Activated naive CD8-positive, alpha-beta T cell (primary cell): ENCODE measurements around the gene CD37.
"Not testable (repeated sequence)": the region's sequence is repeated elsewhere in the genome, so short reads cannot be mapped to it uniquely, and the experiment has no call there.

Source experiments
- H3K27ac Mint-ChIP-seq: one replicate; pipeline ENCODE4 v1.8.0; 2021; ENCODE audit warnings: mixed read lengths
- H3K27me3 Mint-ChIP-seq: one replicate; pipeline ENCODE4 v1.8.0; 2021; ENCODE audit warnings: mixed read lengths
- H3K36me3 Mint-ChIP-seq: one replicate; pipeline ENCODE4 v1.8.0; 2021; ENCODE audit warnings: mixed read lengths
- H3K4me1 Mint-ChIP-seq: one replicate; pipeline ENCODE4 v1.8.0; 2021; ENCODE audit warnings: low read depth, mixed read lengths
- H3K4me3 Mint-ChIP-seq: one replicate; pipeline ENCODE4 v1.8.0; 2021; ENCODE audit warnings: mild to moderate bottlenecking, mixed read lengths
- H3K9me3 Mint-ChIP-seq: one replicate; pipeline ENCODE4 v1.8.0; 2021; ENCODE audit warnings: low read depth, mixed read lengths

CD37 gene, protein sequence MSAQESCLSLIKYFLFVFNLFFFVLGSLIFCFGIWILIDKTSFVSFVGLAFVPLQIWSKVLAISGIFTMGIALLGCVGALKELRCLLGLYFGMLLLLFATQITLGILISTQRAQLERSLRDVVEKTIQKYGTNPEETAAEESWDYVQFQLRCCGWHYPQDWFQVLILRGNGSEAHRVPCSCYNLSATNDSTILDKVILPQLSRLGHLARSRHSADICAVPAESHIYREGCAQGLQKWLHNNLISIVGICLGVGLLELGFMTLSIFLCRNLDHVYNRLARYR

DNA sequence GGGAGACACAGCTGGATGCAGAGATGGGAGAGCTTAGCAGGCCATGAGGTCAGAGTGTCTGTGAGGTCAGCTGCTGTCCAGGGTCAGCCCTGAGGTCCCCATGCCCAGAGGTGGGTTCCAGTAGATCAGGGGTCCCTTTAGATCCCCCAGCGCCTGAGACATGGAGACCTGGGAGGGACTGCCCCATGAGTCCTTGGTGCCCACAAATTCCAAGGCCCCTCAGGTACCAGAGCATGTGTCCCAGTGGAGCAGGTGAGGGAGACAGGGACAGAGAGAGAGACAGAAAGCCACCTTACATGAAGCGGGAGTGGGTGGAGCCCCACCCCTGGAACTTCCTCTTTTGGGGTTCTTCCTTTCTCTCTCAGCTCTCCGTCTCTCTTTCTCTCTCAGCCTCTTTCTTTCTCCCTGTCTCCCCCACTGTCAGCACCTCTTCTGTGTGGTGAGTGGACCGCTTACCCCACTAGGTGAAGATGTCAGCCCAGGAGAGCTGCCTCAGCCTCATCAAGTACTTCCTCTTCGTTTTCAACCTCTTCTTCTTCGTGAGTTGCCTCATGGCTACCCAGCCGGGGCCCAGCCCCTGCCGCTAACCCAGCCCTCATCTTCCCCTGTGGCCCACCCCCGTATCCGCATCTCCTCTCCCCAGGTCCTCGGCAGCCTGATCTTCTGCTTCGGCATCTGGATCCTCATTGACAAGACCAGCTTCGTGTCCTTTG is at the start of gene CD37:
Gene CD37 (plus strand): TSS at position 336 of the 713 bp plus-strand sequence. CDS start 135 bp downstream, at position 471.
- peak within 1 kb of the TSS; percentile 99 for H3K27ac Mint-ChIP-seq
- peaks cover 73% of the 10 kb centered on the region for H3K4me1 Mint-ChIP-seq
- no peaks in the 10 kb centered on the region for H3K9me3 Mint-ChIP-seq
- peak within 1 kb of the TSS; percentile 99 for H3K4me3 Mint-ChIP-seq
- no peaks in the 10 kb centered on the region for H3K27me3 Mint-ChIP-seq
- peaks cover 1% of the 10 kb centered on the region for H3K36me3 Mint-ChIP-seq

DNA sequence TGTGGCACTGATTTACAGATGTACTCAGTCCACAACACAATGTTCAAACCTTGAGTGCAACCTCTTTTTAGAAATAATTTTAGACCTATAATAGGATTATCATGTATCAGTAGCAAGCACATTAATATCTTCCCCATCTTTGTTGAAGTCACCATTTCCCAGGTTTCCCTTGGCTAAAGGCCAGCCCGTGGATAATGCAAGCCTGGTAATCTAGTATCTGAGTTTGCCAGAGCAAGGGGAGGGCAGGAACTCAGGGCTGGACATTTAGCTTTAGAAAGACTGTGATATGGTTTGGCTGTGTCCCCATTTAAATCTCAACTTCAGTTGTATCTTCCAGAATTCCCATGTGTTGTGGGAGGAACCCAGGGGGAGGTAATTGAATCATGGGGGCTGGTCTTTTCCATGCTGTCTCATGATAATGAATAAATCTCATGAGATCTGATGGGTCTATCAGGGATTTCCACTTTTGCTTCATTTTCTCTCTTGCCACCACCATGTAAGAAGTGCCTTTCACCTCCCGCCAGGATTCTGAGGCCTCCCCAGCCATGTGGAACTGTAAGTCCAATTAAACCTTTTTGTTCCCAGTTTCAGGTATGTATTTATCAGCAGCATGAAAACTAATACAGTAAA is 48.0 kb upstream of the CD37 start:
- no peaks in the 10 kb centered on the region for H3K27me3 Mint-ChIP-seq

GRCh38 chr19:49288205-49288604 is 47.0 kb upstream of the CD37 start:
- not testable (repeated sequence) for H3K36me3 Mint-ChIP-seq, H3K9me3 Mint-ChIP-seq, H3K27ac Mint-ChIP-seq, H3K4me3 Mint-ChIP-seq, H3K27me3 Mint-ChIP-seq, H3K4me1 Mint-ChIP-seq

More for the DNA sequence above, 48.0 kb upstream of the CD37 start:
- no peaks in the 10 kb centered on the region for H3K36me3 Mint-ChIP-seq
- H3K27ac Mint-ChIP-seq = no peak overlapping the region
- no peak overlapping the region for H3K4me3 Mint-ChIP-seq
- no peaks in the 10 kb centered on the region for H3K4me1 Mint-ChIP-seq
- H3K9me3 Mint-ChIP-seq = no peaks in the 10 kb centered on the region

DNA sequence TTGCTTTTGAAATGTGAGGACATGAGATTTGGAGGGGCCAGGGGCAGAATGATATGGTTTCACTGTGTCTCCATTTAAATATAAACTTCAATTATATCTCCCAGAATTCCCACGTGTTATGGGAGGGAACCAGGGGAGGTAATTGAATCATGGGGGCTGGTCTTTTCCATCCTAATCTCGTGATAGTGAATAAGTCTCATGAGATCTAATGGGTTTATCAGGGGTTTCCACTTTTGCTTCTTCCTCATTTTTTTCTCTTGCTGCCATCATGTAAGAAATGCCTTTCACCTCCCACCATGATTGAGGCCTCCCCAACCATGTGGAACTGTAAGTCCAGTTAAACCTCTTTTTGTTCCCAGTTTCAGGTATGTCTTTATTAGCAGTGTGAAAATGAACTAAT is 45.9 kb upstream of the CD37 start:
- H3K4me3 Mint-ChIP-seq, H3K9me3 Mint-ChIP-seq, H3K27ac Mint-ChIP-seq, H3K27me3 Mint-ChIP-seq, H3K36me3 Mint-ChIP-seq, H3K4me1 Mint-ChIP-seq: not testable (repeated sequence)

- H3K9me3 Mint-ChIP-seq = no peaks in the 10 kb centered on the region
- no peaks in the 10 kb centered on the region for H3K36me3 Mint-ChIP-seq
- H3K4me1 Mint-ChIP-seq = no peaks in the 10 kb centered on the region
- H3K4me3 Mint-ChIP-seq = no peak overlapping the region
- no peaks in the 10 kb centered on the region for H3K27me3 Mint-ChIP-seq
- H3K27ac Mint-ChIP-seq = no peak overlapping the region
Observed at GRCh38 chr19:49290517-49290916, 44.7 kb upstream of the CD37 start.

DNA sequence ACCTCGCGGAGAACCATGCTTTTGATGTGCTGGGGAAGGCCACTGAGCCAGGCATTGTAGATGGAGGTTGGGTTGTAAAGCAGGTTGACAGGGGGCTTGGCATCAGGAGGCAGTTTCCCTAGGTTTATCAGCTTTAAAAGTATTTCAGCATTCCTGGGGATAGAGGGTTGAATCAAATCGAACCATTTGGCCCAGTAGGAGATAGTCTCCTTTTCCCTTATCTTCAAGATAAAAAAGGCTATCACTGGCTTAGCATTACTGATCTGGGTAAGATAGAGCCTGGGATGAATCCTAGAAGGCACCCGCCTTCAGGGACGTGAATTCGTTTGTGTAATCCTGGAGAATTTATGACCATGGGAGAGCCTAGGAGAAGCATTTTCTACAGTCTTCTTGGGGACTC is 40.8 kb upstream of the CD37 start:
- no peak overlapping the region for H3K27ac Mint-ChIP-seq
- H3K9me3 Mint-ChIP-seq = no peaks in the 10 kb centered on the region
- H3K36me3 Mint-ChIP-seq = peaks cover 5% of the 10 kb centered on the region
- no peaks in the 10 kb centered on the region for H3K27me3 Mint-ChIP-seq
- no peaks in the 10 kb centered on the region for H3K4me1 Mint-ChIP-seq
- H3K4me3 Mint-ChIP-seq = no peak overlapping the region

DNA sequence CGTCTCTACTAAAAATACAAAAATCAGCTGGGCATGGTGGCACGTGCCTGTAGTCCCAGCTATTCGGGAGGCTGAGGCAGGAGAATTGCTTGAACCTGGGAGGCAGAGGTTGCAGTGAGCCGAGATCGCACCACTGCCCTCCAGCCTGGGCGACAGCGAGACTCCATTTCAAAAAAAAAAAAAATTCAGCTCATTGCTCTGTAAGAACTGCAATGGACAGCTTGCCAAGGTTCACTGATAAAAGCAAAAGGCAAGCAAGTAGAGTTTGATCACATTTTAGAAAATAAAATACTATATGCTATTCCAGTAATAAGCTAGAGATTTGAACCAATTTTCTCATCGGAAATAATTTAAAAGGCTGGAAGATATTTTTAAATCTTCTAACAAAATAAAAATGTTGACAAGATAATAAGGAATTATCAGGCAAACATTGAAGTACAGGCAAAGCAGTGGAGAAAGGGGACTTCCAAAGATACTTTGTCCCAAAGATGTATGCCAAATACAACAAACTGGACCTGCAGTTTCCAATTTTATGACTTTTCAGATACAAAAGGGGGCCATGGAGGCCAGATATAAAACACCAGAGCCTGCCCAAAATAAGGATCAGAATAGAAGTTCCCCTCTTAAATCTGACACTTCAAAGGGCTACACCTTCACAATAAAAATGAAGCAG is 39.9 kb upstream of the CD37 start:
- no peak overlapping the region for H3K4me3 Mint-ChIP-seq
- H3K9me3 Mint-ChIP-seq = no peaks in the 10 kb centered on the region
- H3K27ac Mint-ChIP-seq = no peak overlapping the region
- no peaks in the 10 kb centered on the region for H3K27me3 Mint-ChIP-seq
- peaks cover 5% of the 10 kb centered on the region for H3K36me3 Mint-ChIP-seq
- peaks cover 1% of the 10 kb centered on the region for H3K4me1 Mint-ChIP-seq

- Mint-ChIP-seq H3K27ac (no peak overlapping the region), H3K9me3 (no peaks in the 10 kb centered on the region), H3K36me3 (peaks cover 5% of the 10 kb centered on the region), H3K27me3 (no peaks in the 10 kb centered on the region), H3K4me3 (no peak overlapping the region), H3K4me1 (peaks cover 7% of the 10 kb centered on the region)
Observed at GRCh38 chr19:49297403-49297802, 37.8 kb upstream of the CD37 start.

DNA sequence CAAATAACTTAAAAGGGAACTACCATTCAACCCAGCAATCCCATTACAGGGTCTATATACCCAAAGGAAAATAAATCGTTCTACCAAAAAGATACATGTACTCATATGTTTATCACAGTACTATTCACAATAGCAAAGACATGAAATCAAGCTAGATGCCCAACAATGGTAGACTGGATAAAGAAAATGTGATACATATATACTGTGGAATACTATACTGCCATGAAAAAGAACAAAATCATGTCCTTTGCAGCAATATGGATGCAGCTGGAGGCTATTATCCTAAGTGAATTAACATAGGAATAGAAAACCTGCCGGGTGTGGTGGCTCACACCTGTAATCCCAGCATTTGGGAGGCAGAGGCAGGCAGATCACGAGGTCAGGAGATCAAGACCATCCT is 36.6 kb upstream of the CD37 start:
- H3K36me3 Mint-ChIP-seq, H3K4me3 Mint-ChIP-seq, H3K9me3 Mint-ChIP-seq, H3K4me1 Mint-ChIP-seq, H3K27ac Mint-ChIP-seq, H3K27me3 Mint-ChIP-seq: not testable (repeated sequence)

- Mint-ChIP-seq H3K27me3 (no peaks in the 10 kb centered on the region), H3K9me3 (peaks cover 4% of the 10 kb centered on the region), H3K36me3 (peaks cover 7% of the 10 kb centered on the region), H3K4me1 (peaks cover 7% of the 10 kb centered on the region), H3K27ac (no peak overlapping the region), H3K4me3 (no peak overlapping the region)
Observed at GRCh38 chr19:49301165-49301865, 33.9 kb upstream of the CD37 start.

GRCh38 chr19:49301866-49302252 is 33.3 kb upstream of the CD37 start:
- Mint-ChIP-seq H3K4me1 (peaks cover 7% of the 10 kb centered on the region), H3K4me3 (no peak overlapping the region), H3K9me3 (peaks cover 4% of the 10 kb centered on the region), H3K27me3 (no peaks in the 10 kb centered on the region), H3K36me3 (peaks cover 7% of the 10 kb centered on the region), H3K27ac (no peak overlapping the region)

GRCh38 chr19:49306734-49307133 is 28.5 kb upstream of the CD37 start:
- not testable (repeated sequence) for H3K4me3 Mint-ChIP-seq, H3K27ac Mint-ChIP-seq, H3K9me3 Mint-ChIP-seq, H3K4me1 Mint-ChIP-seq, H3K27me3 Mint-ChIP-seq
- peaks cover 13% of the 10 kb centered on the region for H3K36me3 Mint-ChIP-seq

DNA sequence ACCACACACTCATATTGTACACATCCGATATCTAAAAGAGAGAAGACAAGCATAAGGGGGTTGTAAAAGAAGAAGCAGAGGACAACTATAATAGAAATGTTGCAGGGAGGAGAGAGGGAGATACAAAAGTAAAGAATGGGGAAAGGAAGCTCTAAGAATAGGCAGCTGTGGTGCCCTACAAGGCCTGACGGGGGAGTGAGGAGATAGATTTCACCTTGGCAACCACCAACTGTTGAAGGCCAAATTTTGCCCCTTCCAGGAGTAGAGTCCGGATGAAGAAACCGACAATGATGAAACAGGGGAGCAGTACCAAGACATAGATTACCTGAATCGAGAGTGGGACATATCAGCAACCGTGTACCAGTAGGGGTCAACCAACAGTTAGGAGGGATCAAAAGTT is 26.1 kb upstream of the CD37 start:
- Mint-ChIP-seq H3K27ac (no peak overlapping the region), H3K9me3 (no peaks in the 10 kb centered on the region), H3K27me3 (no peaks in the 10 kb centered on the region), H3K4me1 (no peaks in the 10 kb centered on the region), H3K36me3 (peaks cover 15% of the 10 kb centered on the region), H3K4me3 (no peak overlapping the region)

DNA sequence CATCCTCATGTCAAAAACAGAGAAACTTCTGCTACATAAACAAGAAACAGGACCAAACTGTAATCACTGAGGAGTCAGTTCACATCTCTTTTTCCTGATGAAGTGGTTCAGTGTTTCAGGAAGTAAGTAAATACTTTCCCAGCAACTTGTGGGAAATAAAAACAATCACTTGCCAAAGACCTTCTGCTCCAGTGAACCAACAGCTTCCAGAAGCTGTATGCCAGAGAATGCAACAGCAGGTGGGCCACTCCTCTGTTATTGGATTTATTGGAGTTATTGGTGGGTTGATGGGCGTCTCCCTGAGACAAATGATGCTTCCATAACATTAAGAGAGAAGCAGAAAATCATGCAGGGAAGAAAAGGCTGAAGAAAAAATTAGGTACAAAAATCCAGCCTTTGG is 20.1 kb upstream of the CD37 start:
- H3K27ac Mint-ChIP-seq = no peak overlapping the region
- H3K9me3 Mint-ChIP-seq = peaks cover 3% of the 10 kb centered on the region
- no peaks in the 10 kb centered on the region for H3K27me3 Mint-ChIP-seq
- peaks cover 11% of the 10 kb centered on the region for H3K4me1 Mint-ChIP-seq
- H3K36me3 Mint-ChIP-seq = peaks cover 30% of the 10 kb centered on the region
- H3K4me3 Mint-ChIP-seq = no peak overlapping the region

- Mint-ChIP-seq H3K36me3 (peaks cover 30% of the 10 kb centered on the region), H3K4me1 (peaks cover 11% of the 10 kb centered on the region), H3K27me3 (no peaks in the 10 kb centered on the region), H3K9me3 (peaks cover 3% of the 10 kb centered on the region), H3K27ac (no peak overlapping the region), H3K4me3 (no peak overlapping the region)
Observed at GRCh38 chr19:49316284-49316683, 18.9 kb upstream of the CD37 start.
